Lower lobe of right lung (tissue), 2 donors: ENCODE results near the gene RRP8. TPM values are rescaled to one million over a fixed set of nuclear protein-coding genes. Genes with fewer than 3 reads are reported as not detected.

Experiments
- ATAC-seq, 2 donors: fragments of 200-7000 bp; cut with Tn5 transposase; one replicate each; pipeline ENCODE4 v1.9.1; 2020 to 2022; ENCODE audit warnings: mild to moderate bottlenecking in 2 of 2, moderate library complexity in 2 of 2
- DNase-seq: peaks from one replicate; pipeline ENCODE4 v3.0.0-alpha.2; 2020
- H3K27ac ChIP-seq: fragments of 200-600 bp; one replicate; pipeline ENCODE4 v1.8.0; 2022
- H3K27me3 ChIP-seq: fragments of 200-600 bp; one replicate; pipeline ENCODE4 v1.8.0; 2022; ENCODE audit warnings: low read depth
- H3K36me3 ChIP-seq: fragments of 200-600 bp; one replicate; pipeline ENCODE4 v1.8.0; 2022; ENCODE audit warnings: mild to moderate bottlenecking
- H3K4me1 ChIP-seq: fragments of 200-600 bp; one replicate; pipeline ENCODE4 v1.8.0; 2022
- H3K4me3 ChIP-seq: fragments of 200-600 bp; one replicate; pipeline ENCODE4 v1.8.0; 2022; ENCODE audit warnings: mild to moderate bottlenecking
- H3K9me3 ChIP-seq: fragments of 200-600 bp; one replicate; pipeline ENCODE4 v1.8.0; 2022
- CTCF ChIP-seq: fragments of 200-600 bp; IDR thresholded peaks from one replicate; pipeline ENCODE4 v1.8.0; 2022; ENCODE audit warnings: antibody characterized with exemption, mild to moderate bottlenecking
- intact Hi-C: fragments of 100-400 bp; cut with DNase I; formaldehyde crosslinking; loops from one replicate; pipeline ENCODE4 v1.11.0; 2022
- total RNA-seq: library from RNA; stranded (reverse); fragmentation: NEBNext Ultra II Directional; extraction: Animal tissue kit (Norgen Biotek cat#: 25700); gene quantifications from one replicate; pipeline ENCODE4 v1.2.1, GENCODE V29; 2021
- donor health status: DM: no; HTN: yes; CAD: no; lungs with severe emphysema.

Gene RRP8
- total RNA-seq, 1 donor from 2014 or later, result 16.5 TPM

- Histone ChIP-seq H3K9me3 (peaks cover 21% of the 10 kb centered on the region), H3K36me3 (peaks cover 4% of the 10 kb centered on the region), H3K27ac (no peak overlapping the region), H3K4me3 (no peak overlapping the region), H3K27me3 (no peaks in the 10 kb centered on the region), H3K4me1 (no peaks in the 10 kb centered on the region)
- intact Hi-C loops, result no loop called here
- TF ChIP-seq CTCF, result no peak
- ATAC-seq (no peak), DNase-seq (no peak)
Measured at GRCh38 chr11:6579681-6580080, 23.7 kb downstream of the RRP8 start.

- intact Hi-C loops, result no loop called here
- H3K27ac ChIP-seq, result no peak overlapping the region
Measured at GRCh38 chr11:6578134-6578533, 25.3 kb downstream of the RRP8 start.

GRCh38 chr11:6576471-6577373, 26.7 kb downstream of the RRP8 start:
- no peak overlapping the region for H3K4me3 ChIP-seq
- no peaks in the 10 kb centered on the region for H3K9me3 ChIP-seq
- intact Hi-C loops, result no loop called here
- peak overlapping the region; percentile 36 for H3K27ac ChIP-seq
- no peak for DNase-seq
- peaks cover 4% of the 10 kb centered on the region for H3K36me3 ChIP-seq
- ATAC-seq, result peak in 1 of 2 donors; percentile 53
- no peak for TF ChIP-seq CTCF
- H3K4me1 ChIP-seq, result no peaks in the 10 kb centered on the region
- H3K27me3 ChIP-seq, result no peaks in the 10 kb centered on the region

More at GRCh38 chr11:6578134-6578533, 25.3 kb downstream of the RRP8 start:
- TF ChIP-seq CTCF, result no peak
- Histone ChIP-seq H3K36me3 (peaks cover 4% of the 10 kb centered on the region), H3K9me3 (peaks cover 5% of the 10 kb centered on the region), H3K27me3 (no peaks in the 10 kb centered on the region), H3K4me1 (no peaks in the 10 kb centered on the region), H3K4me3 (no peak overlapping the region)
- no peak for ATAC-seq
- DNase-seq, result no peak

GRCh38 chr11:6574816-6575715, 28.4 kb downstream of the RRP8 start:
- Histone ChIP-seq H3K36me3 (peaks cover under 1% of the 10 kb centered on the region), H3K4me1 (no peaks in the 10 kb centered on the region), H3K4me3 (no peak overlapping the region), H3K27ac (no peak overlapping the region), H3K27me3 (no peaks in the 10 kb centered on the region), H3K9me3 (no peaks in the 10 kb centered on the region)
- DNase-seq (no peak), ATAC-seq (no peak)
- intact Hi-C loops, result no loop called here
- TF ChIP-seq CTCF, result no peak

GRCh38 chr11:6572215-6572614, 31.2 kb downstream of the RRP8 start:
- DNase-seq, result no peak
- Histone ChIP-seq H3K27ac (no peak overlapping the region), H3K36me3 (no peaks in the 10 kb centered on the region), H3K4me3 (no peak overlapping the region), H3K27me3 (no peaks in the 10 kb centered on the region), H3K9me3 (no peaks in the 10 kb centered on the region), H3K4me1 (no peaks in the 10 kb centered on the region)
- intact Hi-C loops, result no loop called here
- TF ChIP-seq CTCF, result no peak
- ATAC-seq, result peak in 1 of 2 donors; percentile 25
